ENCODE results near the gene AUTS2.

DNA sequence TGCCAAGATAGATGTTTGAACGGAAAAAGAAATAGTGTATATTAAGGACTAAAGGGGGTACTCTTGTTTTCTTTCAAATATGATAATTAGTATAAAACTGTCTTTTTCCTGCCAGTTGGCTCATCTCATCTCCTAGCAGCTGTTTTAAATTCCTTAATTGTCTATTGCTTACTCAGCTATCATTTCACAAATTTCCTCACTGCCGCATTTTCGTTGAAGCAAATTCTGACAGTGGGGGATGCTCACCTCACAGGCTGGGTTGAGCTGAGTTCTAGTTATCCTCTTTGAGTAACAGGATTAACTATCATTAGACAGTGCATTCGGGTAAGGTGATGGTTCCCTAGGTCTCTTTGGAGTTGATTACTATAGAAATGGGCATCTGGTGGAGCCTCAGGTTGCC is 592.0 kb downstream of the AUTS2 start:
- TF ChIP-seq TAF1 (conservative IDR thresholded peaks at IDR 0.05) = no peak
- TF ChIP-seq, protein P1, sequence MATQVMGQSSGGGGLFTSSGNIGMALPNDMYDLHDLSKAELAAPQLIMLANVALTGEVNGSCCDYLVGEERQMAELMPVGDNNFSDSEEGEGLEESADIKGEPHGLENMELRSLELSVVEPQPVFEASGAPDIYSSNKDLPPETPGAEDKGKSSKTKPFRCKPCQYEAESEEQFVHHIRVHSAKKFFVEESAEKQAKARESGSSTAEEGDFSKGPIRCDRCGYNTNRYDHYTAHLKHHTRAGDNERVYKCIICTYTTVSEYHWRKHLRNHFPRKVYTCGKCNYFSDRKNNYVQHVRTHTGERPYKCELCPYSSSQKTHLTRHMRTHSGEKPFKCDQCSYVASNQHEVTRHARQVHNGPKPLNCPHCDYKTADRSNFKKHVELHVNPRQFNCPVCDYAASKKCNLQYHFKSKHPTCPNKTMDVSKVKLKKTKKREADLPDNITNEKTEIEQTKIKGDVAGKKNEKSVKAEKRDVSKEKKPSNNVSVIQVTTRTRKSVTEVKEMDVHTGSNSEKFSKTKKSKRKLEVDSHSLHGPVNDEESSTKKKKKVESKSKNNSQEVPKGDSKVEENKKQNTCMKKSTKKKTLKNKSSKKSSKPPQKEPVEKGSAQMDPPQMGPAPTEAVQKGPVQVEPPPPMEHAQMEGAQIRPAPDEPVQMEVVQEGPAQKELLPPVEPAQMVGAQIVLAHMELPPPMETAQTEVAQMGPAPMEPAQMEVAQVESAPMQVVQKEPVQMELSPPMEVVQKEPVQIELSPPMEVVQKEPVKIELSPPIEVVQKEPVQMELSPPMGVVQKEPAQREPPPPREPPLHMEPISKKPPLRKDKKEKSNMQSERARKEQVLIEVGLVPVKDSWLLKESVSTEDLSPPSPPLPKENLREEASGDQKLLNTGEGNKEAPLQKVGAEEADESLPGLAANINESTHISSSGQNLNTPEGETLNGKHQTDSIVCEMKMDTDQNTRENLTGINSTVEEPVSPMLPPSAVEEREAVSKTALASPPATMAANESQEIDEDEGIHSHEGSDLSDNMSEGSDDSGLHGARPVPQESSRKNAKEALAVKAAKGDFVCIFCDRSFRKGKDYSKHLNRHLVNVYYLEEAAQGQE (IDR thresholded peaks at IDR 0.05) = no peak
- TF ChIP-seq, protein P2, sequence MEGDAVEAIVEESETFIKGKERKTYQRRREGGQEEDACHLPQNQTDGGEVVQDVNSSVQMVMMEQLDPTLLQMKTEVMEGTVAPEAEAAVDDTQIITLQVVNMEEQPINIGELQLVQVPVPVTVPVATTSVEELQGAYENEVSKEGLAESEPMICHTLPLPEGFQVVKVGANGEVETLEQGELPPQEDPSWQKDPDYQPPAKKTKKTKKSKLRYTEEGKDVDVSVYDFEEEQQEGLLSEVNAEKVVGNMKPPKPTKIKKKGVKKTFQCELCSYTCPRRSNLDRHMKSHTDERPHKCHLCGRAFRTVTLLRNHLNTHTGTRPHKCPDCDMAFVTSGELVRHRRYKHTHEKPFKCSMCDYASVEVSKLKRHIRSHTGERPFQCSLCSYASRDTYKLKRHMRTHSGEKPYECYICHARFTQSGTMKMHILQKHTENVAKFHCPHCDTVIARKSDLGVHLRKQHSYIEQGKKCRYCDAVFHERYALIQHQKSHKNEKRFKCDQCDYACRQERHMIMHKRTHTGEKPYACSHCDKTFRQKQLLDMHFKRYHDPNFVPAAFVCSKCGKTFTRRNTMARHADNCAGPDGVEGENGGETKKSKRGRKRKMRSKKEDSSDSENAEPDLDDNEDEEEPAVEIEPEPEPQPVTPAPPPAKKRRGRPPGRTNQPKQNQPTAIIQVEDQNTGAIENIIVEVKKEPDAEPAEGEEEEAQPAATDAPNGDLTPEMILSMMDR (IDR thresholded peaks at IDR 0.05; ENCODE audit: low read depth, low read length, missing input control) = no peak
- no peak for TF ChIP-seq YY1 (IDR thresholded peaks at IDR 0.05)
- TF ChIP-seq, protein P3, sequence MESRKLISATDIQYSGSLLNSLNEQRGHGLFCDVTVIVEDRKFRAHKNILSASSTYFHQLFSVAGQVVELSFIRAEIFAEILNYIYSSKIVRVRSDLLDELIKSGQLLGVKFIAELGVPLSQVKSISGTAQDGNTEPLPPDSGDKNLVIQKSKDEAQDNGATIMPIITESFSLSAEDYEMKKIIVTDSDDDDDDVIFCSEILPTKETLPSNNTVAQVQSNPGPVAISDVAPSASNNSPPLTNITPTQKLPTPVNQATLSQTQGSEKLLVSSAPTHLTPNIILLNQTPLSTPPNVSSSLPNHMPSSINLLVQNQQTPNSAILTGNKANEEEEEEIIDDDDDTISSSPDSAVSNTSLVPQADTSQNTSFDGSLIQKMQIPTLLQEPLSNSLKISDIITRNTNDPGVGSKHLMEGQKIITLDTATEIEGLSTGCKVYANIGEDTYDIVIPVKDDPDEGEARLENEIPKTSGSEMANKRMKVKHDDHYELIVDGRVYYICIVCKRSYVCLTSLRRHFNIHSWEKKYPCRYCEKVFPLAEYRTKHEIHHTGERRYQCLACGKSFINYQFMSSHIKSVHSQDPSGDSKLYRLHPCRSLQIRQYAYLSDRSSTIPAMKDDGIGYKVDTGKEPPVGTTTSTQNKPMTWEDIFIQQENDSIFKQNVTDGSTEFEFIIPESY (IDR thresholded peaks at IDR 0.05) = no peak
- no peak for TF ChIP-seq GABPA (IDR thresholded peaks at IDR 0.05 in 1 of 2, conservative IDR thresholded peaks at IDR 0.05 in 1 of 2)
- TF ChIP-seq, protein P4, sequence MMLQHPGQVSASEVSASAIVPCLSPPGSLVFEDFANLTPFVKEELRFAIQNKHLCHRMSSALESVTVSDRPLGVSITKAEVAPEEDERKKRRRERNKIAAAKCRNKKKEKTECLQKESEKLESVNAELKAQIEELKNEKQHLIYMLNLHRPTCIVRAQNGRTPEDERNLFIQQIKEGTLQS (IDR thresholded peaks at IDR 0.05) = no peak
